Measurements from ENCODE around the gene RPGRIP1. TPM values are rescaled to one million over a fixed set of nuclear protein-coding genes. Genes with fewer than 3 reads are reported as not detected.

The RPGRIP1 gene
- polyA plus RNA-seq, 1 of the 3 experiments (the other 2 are of a cell fraction) = not detected

GRCh38 chr14:21262410-21262809 is 17.5 kb upstream of the RPGRIP1 start:
- no peaks in the 10 kb centered on the region for H3K9me2 ChIP-seq
- H3K27me3 ChIP-seq (ENCODE audit: insufficient read depth) = no peaks in the 10 kb centered on the region
- H3K36me3 ChIP-seq (replicated peaks in 1 of 2; ENCODE audit: control insufficient read depth in 1 of 2, insufficient read depth in 2 of 2, low read length in 1 of 2) = peaks cover 63 to 86% of the 10 kb centered on the region in 2 experiments
- no peaks in the 10 kb centered on the region for H3K9me3 ChIP-seq
- CTCF ChIA-PET = no interaction called here
- no peak overlapping the region for H3K9ac ChIP-seq
- peaks cover 99% of the 10 kb centered on the region for H4K20me1 ChIP-seq (ENCODE audit: insufficient read depth)
- H2AFZ ChIP-seq (ENCODE audit: low read depth) = no peak overlapping the region
- H3K79me2 ChIP-seq (ENCODE audit: insufficient read depth) = peaks cover 100% of the 10 kb centered on the region
- no peak overlapping the region for H3K4me3 ChIP-seq (ENCODE audit: low read depth in 2 of 2, low read length in 1 of 2)
- TF ChIP-seq TEAD4 (IDR thresholded peaks at IDR 0.05; ENCODE audit: borderline replicate concordance, insufficient read depth) (no peak), RFX5 (IDR thresholded peaks at IDR 0.05; ENCODE audit: low read length) (no peak), EZH2phosphoT487 (IDR thresholded peaks at IDR 0.05; ENCODE audit: borderline replicate concordance, low read depth) (no peak), RXRA (IDR thresholded peaks at IDR 0.05; ENCODE audit: borderline replicate concordance, low read depth) (no peak), ELF1 (IDR thresholded peaks at IDR 0.05) (no peak), GATA2 (CRISPR knock-in tag; IDR thresholded peaks at IDR 0.05) (no peak), TAF1 (IDR thresholded peaks at IDR 0.05; ENCODE audit: borderline replicate concordance, low read depth, low read length) (no peak), RAD21 (IDR thresholded peaks at IDR 0.05; ENCODE audit: low read length) (no peak), EP300 (IDR thresholded peaks at IDR 0.05; ENCODE audit: borderline replicate concordance in 1 of 2, low read depth in 1 of 2, low read length in 1 of 2) (no peak), REST (IDR thresholded peaks at IDR 0.05; ENCODE audit: low read depth, low read length) (no peak), USF1 (IDR thresholded peaks at IDR 0.05; ENCODE audit: borderline replicate concordance, low read depth) (no peak), PBX3 (IDR thresholded peaks at IDR 0.05) (no peak), RCOR1 (IDR thresholded peaks at IDR 0.05; ENCODE audit: low read length) (no peak), NRF1 (IDR thresholded peaks at IDR 0.05; ENCODE audit: low read depth, low read length) (no peak)
- H3K27ac ChIP-seq (ENCODE audit: low read depth in 2 of 2, low read length in 1 of 2) = peak overlapping the region in 1 of 2 experiments; percentile 15; a peak in 1 of 4 replicates
- H3F3A ChIP-seq (replicated peaks; ENCODE audit: insufficient read depth) = peaks cover 73% of the 10 kb centered on the region
- peaks cover 13 to 45% of the 10 kb centered on the region in 2 experiments for H3K4me1 ChIP-seq (ENCODE audit: control insufficient read depth in 1 of 2, insufficient read depth in 2 of 2, low read depth in 1 of 2, low read length in 1 of 2)
- H3K4me2 ChIP-seq = peak overlapping the region; percentile 43; the same call in 1 of the 2 replicates
- POLR2A ChIA-PET = interaction anchor here (0.6 kb wide), 1 partner anchor 19 kb away, joined by 3 read pairs; no protein-coding TSS in a partner anchor
- no peak for DNase-seq
- 91% methylated on average over 3 of the region's 3 CpGs for WGBS (ENCODE audit: low lambda C conversion rate)

All from SK-N-SH (cell line).